K562 (cell line): ENCODE measurements around the gene RREB1. TPM values are rescaled to one million over a fixed set of nuclear protein-coding genes. Genes with fewer than 3 reads are reported as not detected.

Source experiments
- ATAC-seq: fragments of 200-7000 bp; cut with Tn5 transposase; 3 replicates; pipeline ENCODE4 v1.9.1; 2020; ENCODE audit warnings: moderate library complexity
- BruUV-seq: library from RNA; stranded (reverse); fragments of 400-500 nt; replicated peaks from 2 replicates; lab custom pipeline; 2021; lab: Mats Ljungman, UMichigan
- CTCF ChIA-PET: fragments of 300-600 bp; formaldehyde crosslinking; extraction: SDS; loops from one replicate; lab custom pipeline; 2021; ENCODE audit warnings: low intra/inter-chr PET ratio; lab: Yijun Ruan, JAX
- POLR2A ChIA-PET: fragments of 300-600, 350-650 bp; sonication (Branson Sonifier 250); formaldehyde crosslinking; extraction: SDS; loops from one replicate; lab custom pipeline; 2021; ENCODE audit warnings: antibody characterized with exemption, inconsistent platforms; lab: Yijun Ruan, JAX
- DNase-seq, 4 experiments: peaks; one replicate each; pipeline versions ENCODE4 v3.0.0 to v3.0.0-alpha.2; 2011 to 2018; ENCODE audit warnings: low spot score in 3 of 4, mixed read lengths in 3 of 4; ENCODE audit errors: extremely low read depth in 1 of 4
- FAIRE-seq: peaks from 2 replicates; lab custom pipeline; 2011; peaks lifted over from hg19 to GRCh38; lab: Jason Lieb, UNC
- H2AFZ ChIP-seq: 2 replicates; pipeline ENCODE4 v1.6.0; 2011; ENCODE audit warnings: low read depth, low read length, control low read depth, inconsistent platforms
- H3K27ac ChIP-seq: fragments of 200-600 bp; 3 replicates; pipeline ENCODE4 v1.8.0; 2011; ENCODE audit warnings: low read depth, mild to moderate bottlenecking, control low read depth, inconsistent platforms, low read length, moderate library complexity, mixed read lengths; ENCODE audit errors: extremely low read depth
- H3K27me3 ChIP-seq, 2 experiments: fragments of 300-600 bp in 1 of 2; 2 replicates in 1 of 2; 3 replicates in 1 of 2; pipeline versions ENCODE4 v1.6.0 to v1.8.0; 2011; ENCODE audit warnings: inconsistent platforms in 2 of 2, low read length in 2 of 2, mild to moderate bottlenecking in 1 of 2, mixed read lengths in 1 of 2, moderate library complexity in 1 of 2; ENCODE audit not compliant: control insufficient read depth in 2 of 2, insufficient read depth in 2 of 2
- H3K36me3 ChIP-seq: fragments of 300-600 bp; 3 replicates; pipeline ENCODE4 v1.8.0; 2011; ENCODE audit warnings: mild to moderate bottlenecking, low read length, inconsistent platforms; ENCODE audit not compliant: control insufficient read depth, insufficient read depth
- H3K4me1 ChIP-seq, 2 experiments: fragments of 200-600 bp in 1 of 2; replicated peaks in 1 of 2; 2 replicates in 1 of 2; 3 replicates in 1 of 2; pipeline versions ENCODE4 v1.5.1 to v1.8.0; 2011; ENCODE audit warnings: inconsistent platforms in 2 of 2, low read length in 2 of 2, mild to moderate bottlenecking in 1 of 2, mixed read lengths in 1 of 2, moderate library complexity in 1 of 2; ENCODE audit not compliant: control insufficient read depth in 2 of 2, insufficient read depth in 2 of 2
- H3K4me2 ChIP-seq: 2 replicates; pipeline ENCODE4 v1.6.1; 2011; ENCODE audit warnings: low read length, control low read depth, inconsistent platforms, mixed read lengths; ENCODE audit not compliant: insufficient read depth
- H3K4me3 ChIP-seq: fragments of 200-600 bp; sonication (generic), shearing (Covaris generic); 2 replicates; pipeline ENCODE4 v1.5.1; 2016; ENCODE audit warnings: control low read depth, inconsistent platforms
- H3K79me2 ChIP-seq: fragments of 200-600 bp; 3 replicates; pipeline ENCODE4 v1.8.0; 2011; ENCODE audit warnings: low read length, inconsistent platforms; ENCODE audit not compliant: control insufficient read depth, insufficient read depth
- H3K9ac ChIP-seq, 2 experiments: 2 replicates each; pipeline versions ENCODE4 v1.6.0 to v1.6.1; 2011; ENCODE audit warnings: low read depth in 2 of 2, low read length in 2 of 2, control low read depth in 1 of 2, inconsistent platforms in 1 of 2, mild to moderate bottlenecking in 1 of 2, mixed read lengths in 1 of 2; ENCODE audit not compliant: insufficient read depth in 1 of 2
- H3K9me1 ChIP-seq: one replicate; pipeline ENCODE4 v1.6.0; 2011; ENCODE audit warnings: inconsistent platforms, mild to moderate bottlenecking, low read length, moderate library complexity; ENCODE audit not compliant: control insufficient read depth, insufficient read depth
- H3K9me3 ChIP-seq: replicated peaks from 2 replicates; pipeline ENCODE4 v1.5.1; 2011; ENCODE audit warnings: low read depth, low read length, inconsistent platforms; ENCODE audit not compliant: control insufficient read depth, insufficient read depth
- H4K20me1 ChIP-seq: replicated peaks from 2 replicates; pipeline ENCODE4 v1.6.1; 2011; ENCODE audit warnings: low read length, inconsistent platforms, mixed read lengths; ENCODE audit not compliant: control insufficient read depth, insufficient read depth
- ARID2 ChIP-seq: fragments of 450-650 bp; IDR thresholded peaks from 2 replicates; pipeline ENCODE4 v1.6.1; 2017; ENCODE audit warnings: antibody characterized with exemption, mild to moderate bottlenecking
- SMARCC2 ChIP-seq: fragments of 450-650 bp; IDR thresholded peaks from 2 replicates; pipeline ENCODE4 v1.6.1; 2017; ENCODE audit warnings: antibody characterized with exemption, moderate library complexity, mild to moderate bottlenecking, low read depth
- ZNF280A ChIP-seq: fragments of 450-650 bp; IDR thresholded peaks from 2 replicates; pipeline ENCODE4 v1.6.1; 2018; ENCODE audit warnings: mild to moderate bottlenecking, low read depth; ENCODE audit not compliant: partially characterized antibody
- ZNF384 ChIP-seq: IDR thresholded peaks from 2 replicates; pipeline ENCODE4 v1.6.1; 2012; ENCODE audit warnings: low read depth, low read length, improper control_type of control experiment
- WGBS: fragments of 100-300 bp; shearing (Covaris generic); methylation state at CpG from one replicate; pipeline ENCODE4 v1.1.6; 2016; ENCODE audit warnings: low coverage, mixed read lengths; ENCODE audit not compliant: insufficient coverage; ENCODE audit errors: missing lambda C conversion rate; 5-methylcytosine and 5-hydroxymethylcytosine counted together
- in situ Hi-C: fragments of 300-500 bp; cut with MboI; formaldehyde crosslinking; loops from 4 replicates; pipeline ENCODE4 v1.15.0; 2018; ENCODE audit warnings: inconsistent platforms, mixed read lengths
- intact Hi-C: fragments of 100-400 bp; cut with micrococcal nuclease; formaldehyde crosslinking; loops from 2 replicates; pipeline ENCODE4 v1.14.2; 2022
- polyA plus RNA-seq, 8 experiments: library from polyadenylated mRNA; depleted of rRNA in 4 of 8; stranded (reverse) in 5 of 8; unstranded in 3 of 8; fragments of >200 nt; fragmentation: Nextera tagmentation in 2 of 8; fragmentation: Illumina TruSeq in 1 of 8; extraction: Ambion mirVana in 2 of 8; extraction: Trizol in 1 of 8; gene quantifications; 2 replicates each; pipeline versions ENCODE4 v1.2.1 to v1.2.3, GENCODE V29; 2011 to 2014; ENCODE audit warnings: inconsistent platforms in 1 of 8, missing spikeins in 1 of 8
- total RNA-seq, 7 experiments: library from RNA; depleted of rRNA in 6 of 7; stranded (reverse); fragments of >200 nt in 6 of 7; fragmentation: Illumina TruSeq in 2 of 7; extraction: Trizol in 2 of 7; gene quantifications; 2 replicates each; pipeline versions ENCODE4 v1.2.1 to v1.2.3, GENCODE V29; 2011 to 2021; ENCODE audit warnings: low replicate concordance in 1 of 7
- TF ChIP-seq, protein P1 (sequence below): sonication (generic); formaldehyde crosslinking; IDR thresholded peaks from 2 replicates; pipeline ENCODE4 v1.5.0; 2020; ENCODE audit warnings: missing genetic modification reagents

RREB1 gene
- total and polyA plus RNA-seq, 9 of the 15 experiments (the other 6 are each of a cell fraction or from before 2014, with no cell fraction given): 3.3 to 64.2 (median 19.3) TPM

GRCh38 chr6:7073821-7074525 lies 33.8 kb upstream of the RREB1 start:
- no TSS peak for BruUV-seq
- no peak for DNase-seq
- no peak overlapping the region for H3K27ac ChIP-seq
- 70% methylated on average over 9 of the region's 9 CpGs for WGBS
- no peak overlapping the region for H3K4me3 ChIP-seq
- 0 out of 4 replicates have a peak overlapping the region, but pooled peaks of 1 of the 2 experiments have one; percentile 18 for H3K9ac ChIP-seq
- no peaks in the 10 kb centered on the region for H3K9me1 ChIP-seq
- H3K4me1 ChIP-seq: no peaks in the 10 kb centered on the region; a peak in 1 of 5 replicates
- H4K20me1 ChIP-seq: no peaks in the 10 kb centered on the region
- no peaks in the 10 kb centered on the region for H3K36me3 ChIP-seq
- TF ChIP-seq, protein P1, sequence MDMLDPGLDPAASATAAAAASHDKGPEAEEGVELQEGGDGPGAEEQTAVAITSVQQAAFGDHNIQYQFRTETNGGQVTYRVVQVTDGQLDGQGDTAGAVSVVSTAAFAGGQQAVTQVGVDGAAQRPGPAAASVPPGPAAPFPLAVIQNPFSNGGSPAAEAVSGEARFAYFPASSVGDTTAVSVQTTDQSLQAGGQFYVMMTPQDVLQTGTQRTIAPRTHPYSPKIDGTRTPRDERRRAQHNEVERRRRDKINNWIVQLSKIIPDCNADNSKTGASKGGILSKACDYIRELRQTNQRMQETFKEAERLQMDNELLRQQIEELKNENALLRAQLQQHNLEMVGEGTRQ (CRISPR knock-in tag): peak; percentile 40
- TF ChIP-seq ZNF280A (no peak), SMARCC2 (no peak), ZNF384 (0 out of 2 replicates have a peak, but pooled peaks have one; percentile 1), ARID2 (no peak)
- peak; percentile 52; the same call in 2 of the 3 replicates for ATAC-seq
- H3K9me3 ChIP-seq: no peaks in the 10 kb centered on the region
- CTCF ChIA-PET: no interaction called here
- H3K4me2 ChIP-seq: no peak overlapping the region
- no peak for FAIRE-seq
- intact Hi-C loops (no loop called here), in situ Hi-C loops (no loop called here)
- no peaks in the 10 kb centered on the region for H3K27me3 ChIP-seq
- peak overlapping the region; percentile 60 for H2AFZ ChIP-seq
- POLR2A ChIA-PET: interaction anchor here (1.0 to 1.7 kb wide), 2 partner anchors 13 to 15 kb away, joined by 6 to 9 read pairs; no protein-coding TSS in a partner anchor
- no peaks in the 10 kb centered on the region for H3K79me2 ChIP-seq
